ENCODE results near the gene CAPN10.

GRCh38 chr2:240551811-240552210, 34.7 kb upstream of the CAPN10 start:
- TF ChIP-seq, protein P1, sequence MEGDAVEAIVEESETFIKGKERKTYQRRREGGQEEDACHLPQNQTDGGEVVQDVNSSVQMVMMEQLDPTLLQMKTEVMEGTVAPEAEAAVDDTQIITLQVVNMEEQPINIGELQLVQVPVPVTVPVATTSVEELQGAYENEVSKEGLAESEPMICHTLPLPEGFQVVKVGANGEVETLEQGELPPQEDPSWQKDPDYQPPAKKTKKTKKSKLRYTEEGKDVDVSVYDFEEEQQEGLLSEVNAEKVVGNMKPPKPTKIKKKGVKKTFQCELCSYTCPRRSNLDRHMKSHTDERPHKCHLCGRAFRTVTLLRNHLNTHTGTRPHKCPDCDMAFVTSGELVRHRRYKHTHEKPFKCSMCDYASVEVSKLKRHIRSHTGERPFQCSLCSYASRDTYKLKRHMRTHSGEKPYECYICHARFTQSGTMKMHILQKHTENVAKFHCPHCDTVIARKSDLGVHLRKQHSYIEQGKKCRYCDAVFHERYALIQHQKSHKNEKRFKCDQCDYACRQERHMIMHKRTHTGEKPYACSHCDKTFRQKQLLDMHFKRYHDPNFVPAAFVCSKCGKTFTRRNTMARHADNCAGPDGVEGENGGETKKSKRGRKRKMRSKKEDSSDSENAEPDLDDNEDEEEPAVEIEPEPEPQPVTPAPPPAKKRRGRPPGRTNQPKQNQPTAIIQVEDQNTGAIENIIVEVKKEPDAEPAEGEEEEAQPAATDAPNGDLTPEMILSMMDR (IDR thresholded peaks at IDR 0.05) = no peak
- no peak for TF ChIP-seq POLR2A (IDR thresholded peaks at IDR 0.05)
